Upper lobe of left lung (tissue), 4 donors: ENCODE results near the gene RAB6D.
"Not testable (repeated sequence)": the region's sequence is repeated elsewhere in the genome, so short reads cannot be mapped to it uniquely, and the experiment has no call there.

Source experiments
- EP300 ChIP-seq, 4 donors: sonication (generic); formaldehyde crosslinking; IDR thresholded peaks; one replicate each; pipeline ENCODE4 v1.5.1; 2017; ENCODE audit warnings: antibody characterized with exemption in 4 of 4, control low read depth in 2 of 4
- TF ChIP-seq, protein P1 (sequence below), 6 experiments: fragments of 450-650 bp in 4 of 6; fragments of 200-600 bp in 2 of 6; sonication (generic) in 2 of 6; IDR thresholded peaks; one replicate each; pipeline ENCODE4 v1.5.1; 2016 to 2019; ENCODE audit warnings: antibody characterized with exemption in 6 of 6

DNA sequence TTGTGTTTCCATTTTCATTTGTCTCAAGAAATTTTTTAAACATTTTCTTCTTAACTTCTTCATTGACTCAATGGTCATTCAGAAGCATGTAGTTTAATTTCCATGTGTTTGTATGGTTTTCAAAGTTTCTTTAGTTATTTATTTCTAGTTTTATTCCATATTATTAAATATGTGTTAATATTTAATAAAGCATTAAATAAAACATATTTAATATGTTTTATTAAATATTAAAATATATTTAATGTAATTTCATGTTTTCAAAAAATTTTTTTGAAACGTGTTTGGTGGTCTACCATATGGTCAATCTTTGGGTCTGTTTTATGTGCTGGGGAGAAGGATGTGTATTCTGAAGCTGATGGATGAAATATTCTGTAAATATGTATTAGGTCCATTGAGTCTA, 32.2 kb upstream of the RAB6D start:
- TF ChIP-seq, protein P1, sequence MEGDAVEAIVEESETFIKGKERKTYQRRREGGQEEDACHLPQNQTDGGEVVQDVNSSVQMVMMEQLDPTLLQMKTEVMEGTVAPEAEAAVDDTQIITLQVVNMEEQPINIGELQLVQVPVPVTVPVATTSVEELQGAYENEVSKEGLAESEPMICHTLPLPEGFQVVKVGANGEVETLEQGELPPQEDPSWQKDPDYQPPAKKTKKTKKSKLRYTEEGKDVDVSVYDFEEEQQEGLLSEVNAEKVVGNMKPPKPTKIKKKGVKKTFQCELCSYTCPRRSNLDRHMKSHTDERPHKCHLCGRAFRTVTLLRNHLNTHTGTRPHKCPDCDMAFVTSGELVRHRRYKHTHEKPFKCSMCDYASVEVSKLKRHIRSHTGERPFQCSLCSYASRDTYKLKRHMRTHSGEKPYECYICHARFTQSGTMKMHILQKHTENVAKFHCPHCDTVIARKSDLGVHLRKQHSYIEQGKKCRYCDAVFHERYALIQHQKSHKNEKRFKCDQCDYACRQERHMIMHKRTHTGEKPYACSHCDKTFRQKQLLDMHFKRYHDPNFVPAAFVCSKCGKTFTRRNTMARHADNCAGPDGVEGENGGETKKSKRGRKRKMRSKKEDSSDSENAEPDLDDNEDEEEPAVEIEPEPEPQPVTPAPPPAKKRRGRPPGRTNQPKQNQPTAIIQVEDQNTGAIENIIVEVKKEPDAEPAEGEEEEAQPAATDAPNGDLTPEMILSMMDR (IDR thresholded peaks at IDR 0.05): not testable (repeated sequence)
- TF ChIP-seq EP300 (IDR thresholded peaks at IDR 0.05): not testable (repeated sequence)
